Activated CD8-positive, alpha-beta memory T cell treated with anti-CD3 and anti-CD28 coated beads for 36 hours (primary cell): ENCODE results near the gene RPS13. TPM values are rescaled to one million over a fixed set of nuclear protein-coding genes. Genes with fewer than 3 reads are reported as not detected.
"Not testable (repeated sequence)": the region's sequence is repeated elsewhere in the genome, so short reads cannot be mapped to it uniquely, and the experiment has no call there.

ENCODE experiments used
- CTCF ChIA-PET: fragments of 350-600 bp; sonication (Branson Sonifier 250); formaldehyde crosslinking; loops from one replicate; lab custom pipeline; 2021; ENCODE audit warnings: antibody characterized with exemption; lab: Charles Lee
- POLR2A ChIA-PET: fragments of 350-600 bp; sonication (Branson Sonifier 250); formaldehyde crosslinking; loops from one replicate; lab custom pipeline; 2021; ENCODE audit warnings: antibody characterized with exemption; lab: Charles Lee
- total RNA-seq, 2 experiments: library from RNA; stranded (reverse); gene quantifications; one replicate each; pipeline ENCODE4 v1.2.3, GENCODE V29; 2021

RPS13 gene
- 1,000 to 10,000 TPM; 1,541 to 1,587 TPM for total RNA-seq

DNA sequence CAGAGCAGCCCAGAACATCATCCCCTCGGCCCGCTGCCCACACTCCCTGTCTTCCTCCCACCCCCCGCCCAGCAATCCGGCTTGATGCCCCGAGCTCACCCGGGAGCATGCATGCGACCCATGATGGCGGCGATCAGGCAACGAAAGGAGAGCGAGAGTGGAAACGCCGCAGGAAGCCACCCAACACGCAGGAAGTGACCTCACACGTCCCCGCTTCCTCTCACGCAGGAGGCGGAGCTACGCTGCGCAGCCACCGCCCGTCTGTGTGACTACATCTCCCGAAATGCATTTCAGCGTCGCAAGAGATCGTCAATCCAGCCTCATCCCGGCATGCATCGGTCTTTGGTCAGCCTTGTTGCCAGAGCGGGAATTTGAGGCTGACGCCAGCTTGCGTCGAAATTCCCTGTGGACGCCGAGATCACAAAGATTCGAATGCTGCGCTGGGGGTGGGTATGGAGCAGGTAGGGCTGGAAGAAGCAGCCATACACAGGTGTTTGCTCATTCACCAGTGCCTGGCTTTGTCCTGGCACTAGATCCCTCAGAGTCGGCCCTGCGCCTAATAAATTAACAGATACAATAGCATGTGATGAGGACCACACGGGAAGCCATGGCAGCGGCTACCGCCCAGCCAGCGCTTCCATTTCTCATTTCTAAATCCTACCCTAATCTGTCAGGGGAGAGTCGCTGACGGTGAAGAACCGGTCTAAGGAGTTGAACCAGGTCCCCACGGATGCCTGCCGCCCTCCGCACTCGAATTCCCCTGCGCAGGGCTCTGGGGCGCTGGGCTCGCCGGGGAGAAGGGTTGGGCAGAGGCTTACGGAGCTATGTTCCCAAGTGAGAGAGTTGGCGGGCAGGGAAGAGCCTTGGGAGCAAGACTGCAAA lies at the start of gene RPS13:
TSS of gene RPS13 (minus strand) at position 148 of the 882 bp plus-strand sequence. CDS start at position 122, 26 bp downstream.
- ChIA-PET POLR2A (interaction anchor here (0.5 to 1.7 kb wide), 10 partner anchors 10 to 1295 kb away, joined by 3 to 16 read pairs (median 4); partner anchors contain the start of genes GTF2H1, HPS5, NUCB2 and PIK3C2A), CTCF (no interaction called here)

DNA sequence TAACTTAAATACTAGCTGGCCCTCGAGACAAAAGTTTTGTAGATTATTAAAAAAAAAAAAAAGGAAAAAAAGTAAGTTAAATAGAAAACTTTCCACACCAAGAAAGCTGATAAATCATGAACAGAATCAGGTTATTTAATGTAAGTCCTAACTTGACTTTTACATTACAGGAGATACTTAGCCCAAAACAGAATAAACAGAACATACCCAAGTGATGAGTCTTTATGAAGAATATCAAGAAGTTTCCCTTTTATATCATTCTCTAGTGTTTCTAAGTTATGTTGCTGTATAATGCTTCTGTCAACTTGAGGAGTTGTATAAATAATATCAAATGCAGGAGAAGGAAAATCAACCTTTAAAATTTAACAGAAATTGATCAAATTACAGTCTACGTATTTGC lies 44.5 kb upstream of the RPS13 start:
- CTCF ChIA-PET, result no interaction called here
- POLR2A ChIA-PET, result no interaction called here

DNA sequence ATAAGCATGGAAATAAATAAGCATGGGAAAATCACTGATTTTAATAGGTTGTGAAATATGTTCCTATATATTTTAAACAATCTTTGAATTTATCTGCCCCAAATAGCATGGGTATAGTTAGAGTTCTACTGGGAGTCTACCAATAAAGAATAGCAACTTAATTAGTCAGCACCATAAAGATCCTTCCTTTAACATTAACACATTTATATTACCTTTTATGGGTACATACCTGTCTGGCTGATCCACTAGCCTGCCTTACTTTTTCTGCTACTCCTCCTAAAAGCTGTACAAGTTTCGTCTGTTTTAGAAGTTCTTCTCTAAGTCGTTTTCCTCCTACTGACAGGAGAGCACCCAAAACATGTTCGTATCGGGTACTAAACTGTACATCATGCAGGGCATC lies 39.8 kb upstream of the RPS13 start:
- ChIA-PET CTCF (no interaction called here), POLR2A (no interaction called here)

DNA sequence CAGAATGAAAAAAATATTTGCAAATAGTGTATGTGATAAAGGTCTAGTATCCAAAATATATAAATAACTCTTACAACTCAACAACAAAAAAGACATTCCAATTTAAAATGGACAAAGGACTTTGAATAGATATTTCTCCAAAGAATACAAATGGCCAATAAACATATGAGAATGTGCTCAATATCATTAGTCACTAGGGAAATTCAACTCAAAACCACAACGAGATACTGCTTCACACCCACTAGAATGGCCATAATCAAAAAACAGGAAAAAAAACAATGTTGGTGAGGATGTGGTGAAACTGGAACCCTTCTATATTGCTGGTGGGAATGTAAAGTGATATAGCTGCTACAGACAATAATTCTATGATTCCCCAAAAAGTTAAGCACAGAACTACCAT lies 38.6 kb upstream of the RPS13 start:
- POLR2A ChIA-PET, result no interaction called here
- CTCF ChIA-PET, result interaction anchor here (1.0 kb wide), 1 partner anchor 10 kb away, joined by 3 read pairs; no protein-coding TSS in a partner anchor

DNA sequence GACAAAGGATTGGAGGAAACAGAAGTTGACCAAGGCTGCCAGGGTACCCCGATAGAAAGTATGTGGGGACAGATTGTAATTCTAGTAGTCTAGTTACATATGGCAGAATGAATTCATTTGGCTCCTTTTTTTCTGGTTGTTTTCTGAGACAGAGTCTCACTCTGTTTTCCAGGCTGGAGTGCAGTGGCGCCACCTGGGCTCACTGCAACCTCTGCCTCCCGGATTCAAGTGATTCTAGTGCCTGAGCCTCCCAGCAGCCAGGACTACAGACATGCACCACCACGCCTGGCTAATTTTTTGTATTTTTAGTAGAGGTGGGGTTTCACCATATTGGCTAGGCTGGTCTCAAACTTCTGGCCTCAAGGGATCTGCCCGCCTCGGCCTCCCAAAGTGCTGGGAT lies 30.3 kb upstream of the RPS13 start:
- CTCF ChIA-PET, POLR2A ChIA-PET: not testable (repeated sequence)

DNA sequence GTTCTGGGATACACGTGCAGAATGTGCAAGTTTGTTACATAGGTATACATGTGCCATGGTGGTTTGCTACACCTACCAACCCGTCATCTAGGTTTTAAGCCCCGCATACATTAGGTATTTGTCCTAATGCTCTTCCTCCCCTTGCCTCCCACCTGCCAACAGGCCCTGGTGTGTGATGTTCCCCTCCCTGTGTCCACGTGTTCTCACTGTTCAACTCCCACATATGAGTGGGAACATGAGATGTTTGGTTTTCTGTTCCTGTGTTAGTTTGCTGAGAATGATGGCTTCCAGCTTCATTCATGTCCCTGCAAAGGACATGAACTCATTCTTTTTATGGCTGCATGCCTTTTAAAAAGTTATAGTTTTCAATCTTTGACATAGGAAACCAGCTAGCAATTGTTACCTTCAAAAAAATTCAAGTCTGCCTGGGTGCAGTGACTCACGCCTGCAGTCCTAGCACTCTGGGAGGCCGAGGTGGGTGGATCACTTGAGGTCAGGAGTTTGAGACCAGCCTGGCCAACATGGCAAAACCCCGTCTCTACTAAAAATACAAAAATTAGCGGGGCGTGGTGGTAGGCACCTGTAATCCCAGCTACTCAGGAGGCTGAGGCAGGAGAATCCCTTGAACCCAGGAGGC lies 28.1 kb upstream of the RPS13 start:
- POLR2A ChIA-PET, CTCF ChIA-PET: not testable (repeated sequence)

DNA sequence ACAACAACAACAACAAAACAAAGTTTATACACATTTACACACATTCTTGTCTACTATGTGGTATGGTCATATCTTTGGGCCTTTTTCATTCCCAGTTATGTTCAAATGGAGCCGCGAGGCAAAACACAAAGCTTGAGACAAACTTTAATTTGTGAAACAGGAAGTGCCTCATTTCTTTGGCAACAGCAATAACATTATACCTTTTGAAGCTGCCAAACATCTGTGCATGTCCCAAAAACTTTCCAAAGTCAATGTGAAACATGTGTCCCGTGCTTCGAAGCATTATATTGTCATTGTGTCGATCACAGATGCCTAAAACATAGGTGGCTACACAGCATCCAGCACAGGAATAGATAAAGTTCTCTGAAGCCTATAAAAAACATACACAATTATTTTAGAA lies 25.0 kb upstream of the RPS13 start:
- ChIA-PET POLR2A (no interaction called here), CTCF (interaction anchor here (0.6 kb wide), 1 partner anchor 931 kb away, joined by 3 read pairs; no protein-coding TSS in a partner anchor)

DNA sequence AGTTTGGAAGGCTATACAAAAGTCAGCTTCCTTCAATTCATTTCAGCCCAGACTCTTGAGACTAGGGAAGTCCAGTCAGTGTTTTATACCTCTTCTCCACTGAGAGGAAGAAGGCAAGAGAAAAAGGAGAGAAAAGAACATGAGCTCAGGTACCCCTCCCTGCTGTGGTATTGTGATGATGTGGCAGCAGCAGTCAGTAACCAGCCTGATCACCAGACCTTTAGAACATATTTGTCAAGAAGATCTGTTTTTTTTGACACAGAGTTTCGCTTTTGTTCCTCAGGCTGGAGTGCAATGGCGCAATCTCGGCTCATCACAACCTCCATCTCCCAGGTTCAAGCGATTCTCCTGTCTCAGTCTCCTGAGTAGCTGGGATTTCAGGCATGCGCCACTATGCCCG lies 21.2 kb upstream of the RPS13 start:
- POLR2A ChIA-PET, result no interaction called here
- CTCF ChIA-PET, result no interaction called here

DNA sequence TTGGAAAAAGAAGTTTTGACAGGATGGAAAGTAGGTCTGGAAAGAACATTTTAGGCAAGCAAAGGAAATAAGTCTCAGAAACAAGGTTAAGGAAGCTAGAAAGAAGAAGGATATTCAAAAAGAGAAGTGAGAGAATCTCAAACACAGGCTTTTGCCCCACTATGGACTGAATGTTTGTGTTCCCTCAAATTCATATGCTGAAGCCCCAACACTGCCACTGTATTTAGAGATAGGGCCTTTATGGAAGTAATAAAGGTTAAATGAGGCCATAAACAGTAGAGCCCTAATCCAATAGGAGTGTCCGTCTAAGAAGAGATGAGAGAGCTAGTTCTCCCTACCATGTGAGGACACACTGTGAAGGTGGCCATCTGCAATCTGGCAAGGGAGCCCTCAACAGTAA lies 20.6 kb upstream of the RPS13 start:
- ChIA-PET CTCF (no interaction called here), POLR2A (no interaction called here)

DNA sequence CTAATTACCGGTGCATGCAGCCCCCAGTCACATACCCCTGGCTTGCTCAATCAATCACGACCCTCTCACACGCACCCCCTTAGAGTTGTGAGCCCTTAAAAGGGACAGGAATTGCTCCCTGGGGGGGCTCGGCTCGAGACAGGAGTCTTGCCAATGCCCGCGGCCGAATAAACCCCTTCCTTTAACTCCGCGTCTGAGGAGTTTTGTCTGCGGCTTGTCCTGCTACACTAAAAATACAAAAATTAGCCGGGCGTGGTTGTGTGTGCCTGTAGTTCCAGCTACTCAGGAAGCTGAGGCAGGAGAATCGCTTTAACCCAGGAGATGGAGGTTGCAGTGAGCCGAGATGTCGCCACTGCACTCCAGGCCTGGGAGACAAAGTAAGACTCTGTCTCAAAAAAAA lies 8.5 kb upstream of the RPS13 start:
- CTCF ChIA-PET, POLR2A ChIA-PET: not testable (repeated sequence)

DNA sequence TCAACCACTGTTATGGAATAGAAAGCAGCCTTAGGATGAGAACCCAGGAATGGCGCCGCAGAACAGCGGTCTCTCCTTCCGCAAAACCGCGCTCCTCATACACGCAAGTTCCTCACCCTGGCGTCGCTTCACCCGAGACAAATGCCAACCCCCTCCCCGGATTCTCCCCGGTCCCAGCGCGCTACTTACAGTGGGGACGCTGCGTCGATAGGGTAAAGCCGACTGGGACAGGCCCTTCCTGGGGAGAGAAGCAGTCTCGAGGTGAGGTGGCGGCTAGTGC lies 287 bp downstream of the RPS13 start:
- ChIA-PET CTCF (no interaction called here), POLR2A (interaction anchor here (0.6 to 1.7 kb wide), 5 partner anchors 130 to 1028 kb away, joined by 3 to 16 read pairs (median 9); partner anchors contain the start of genes NUCB2, PIK3C2A and SAAL1)

DNA sequence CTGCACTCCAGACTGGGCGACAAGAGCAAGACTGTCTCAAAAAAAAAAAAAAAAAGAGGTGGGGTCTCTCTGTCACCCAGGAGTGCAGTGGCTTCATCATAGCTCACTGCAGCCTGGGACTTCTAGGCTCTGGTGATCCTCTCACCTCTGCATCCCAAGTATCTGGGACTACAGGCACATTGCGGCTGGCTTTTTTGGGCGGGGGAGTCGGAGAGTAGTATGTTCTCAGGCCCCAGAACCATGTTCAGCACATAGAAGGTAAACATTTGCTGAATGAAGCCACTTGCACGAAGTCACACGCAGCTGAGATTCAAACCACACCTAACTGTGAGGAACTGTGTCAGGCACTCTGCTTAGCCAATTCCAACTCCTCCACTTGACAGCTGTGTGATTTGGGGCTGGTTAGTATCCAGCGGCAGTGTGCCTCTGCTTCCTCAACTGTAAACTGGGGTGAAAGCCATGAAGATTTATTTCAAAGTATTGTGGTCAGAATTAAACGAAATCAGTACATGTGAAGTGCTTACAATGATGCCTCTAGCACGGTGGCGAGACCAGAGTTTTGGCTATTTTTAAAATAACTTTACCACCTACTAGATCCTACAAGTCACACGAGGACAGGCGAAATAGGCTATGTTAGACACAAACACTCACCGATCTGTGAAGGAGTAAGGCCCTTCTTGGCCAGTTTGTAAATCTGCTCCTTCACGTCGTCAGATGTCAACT lies 789 bp downstream of the RPS13 start:
- POLR2A ChIA-PET, result interaction anchor here (0.6 to 0.9 kb wide), 2 partner anchors 165 to 200 kb away, joined by 3 to 5 read pairs; partner anchors contain the start of gene NUCB2

DNA sequence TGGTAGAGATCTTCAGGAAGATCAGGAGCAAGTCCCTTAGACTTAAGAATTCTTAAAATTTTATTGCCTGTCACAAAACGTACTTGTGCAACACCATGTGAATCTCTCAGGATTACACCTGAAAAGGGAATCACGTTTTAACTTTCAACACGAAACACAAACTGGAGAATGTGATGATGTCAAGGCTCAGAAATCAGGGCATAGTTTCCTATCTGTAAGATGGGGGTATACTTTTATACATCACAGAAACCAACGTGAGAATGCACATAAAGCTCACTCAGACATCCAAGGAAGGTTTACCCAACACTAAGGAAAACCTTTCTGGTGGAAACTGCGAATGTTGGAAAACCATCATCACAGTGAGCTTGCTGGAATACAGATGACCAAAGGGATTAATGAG lies 2.0 kb downstream of the RPS13 start:
- CTCF ChIA-PET, result interaction anchor here (1.0 to 1.4 kb wide), 2 partner anchors 12 to 314 kb away, joined by 3 to 4 read pairs; no protein-coding TSS in a partner anchor
- POLR2A ChIA-PET, result no interaction called here

More for the DNA sequence above, 789 bp downstream of the RPS13 start:
- CTCF ChIA-PET, result interaction anchor here (1.0 to 1.4 kb wide), 2 partner anchors 13 to 313 kb away, joined by 3 to 4 read pairs; no protein-coding TSS in a partner anchor

DNA sequence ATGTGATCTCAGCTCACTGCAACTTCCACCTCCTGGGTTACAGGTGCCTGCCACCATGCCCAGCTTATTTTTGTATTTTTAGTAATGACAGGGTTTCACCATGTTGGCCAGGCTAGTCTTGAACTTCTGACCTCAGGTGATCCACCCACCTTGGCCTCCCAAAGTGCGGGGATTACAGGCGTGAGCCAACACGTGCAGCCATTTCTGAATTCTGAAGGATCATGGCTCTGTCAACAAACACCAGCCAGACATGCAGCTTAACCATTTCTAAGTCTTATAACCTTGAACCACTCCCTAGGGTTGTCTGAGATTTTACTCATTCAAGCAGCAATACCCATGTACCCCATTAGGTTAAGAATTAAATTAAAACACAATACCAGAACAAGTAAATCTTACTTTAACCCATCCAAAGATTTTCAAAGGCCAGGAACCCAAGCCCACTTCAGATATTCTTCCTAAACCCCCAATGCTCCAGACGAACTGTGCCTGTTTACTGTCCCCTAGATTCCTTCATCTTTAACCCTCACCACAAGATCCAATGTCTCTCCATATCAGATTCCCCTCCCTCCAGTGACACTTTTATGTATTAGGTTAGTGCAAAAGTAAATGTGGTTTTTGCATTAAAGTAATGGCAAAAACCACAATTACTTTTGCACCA lies 4.0 kb downstream of the RPS13 start:
- ChIA-PET CTCF (interaction anchor here (0.7 kb wide), 3 partner anchors 33 to 139 kb away, joined by 3 read pairs; no protein-coding TSS in a partner anchor), POLR2A (no interaction called here)

DNA sequence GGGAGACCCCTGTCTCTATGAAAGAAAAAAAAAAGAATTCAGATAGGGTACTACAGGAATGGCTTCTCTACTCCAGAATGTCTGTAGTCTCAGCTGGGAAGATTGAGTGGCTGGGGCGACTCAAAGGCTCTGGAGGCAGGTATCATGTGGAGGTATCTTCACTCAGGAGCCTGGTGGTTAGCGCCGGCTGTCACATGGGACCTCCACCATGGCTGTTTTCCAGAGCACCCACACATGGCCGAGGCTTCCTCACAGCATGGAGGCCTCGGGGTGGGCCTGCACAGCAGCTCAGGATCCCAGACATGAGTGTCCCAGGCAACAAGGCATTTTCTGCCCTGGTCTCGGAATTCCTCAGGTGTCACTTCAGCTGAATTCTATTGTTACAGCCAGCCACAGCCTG lies 10.1 kb downstream of the RPS13 start:
- POLR2A ChIA-PET, result interaction anchor here (0.7 kb wide), 1 partner anchor 132 kb away, joined by 3 read pairs; no protein-coding TSS in a partner anchor
- CTCF ChIA-PET, result interaction anchor here (0.7 to 1.0 kb wide), 2 partner anchors 121 to 142 kb away, joined by 3 to 4 read pairs; no protein-coding TSS in a partner anchor

DNA sequence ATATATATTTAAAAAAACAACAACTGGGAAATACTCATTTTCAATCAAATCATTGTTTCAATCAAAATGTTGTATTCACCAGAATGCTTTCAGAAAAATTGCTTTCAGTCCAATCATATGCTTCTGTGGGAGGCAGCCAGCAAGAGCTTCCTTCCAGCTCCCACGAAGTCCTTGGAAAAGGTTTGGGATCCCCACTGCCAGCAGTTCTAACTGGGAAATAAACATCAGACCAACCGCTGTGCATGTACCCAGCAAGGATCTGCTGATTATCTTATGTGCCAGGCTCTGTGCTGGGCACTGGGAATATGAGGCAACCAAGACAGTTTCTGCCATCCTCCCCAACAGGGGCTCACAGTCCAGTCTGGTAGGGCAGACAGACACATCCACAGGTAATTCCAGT lies 10.8 kb downstream of the RPS13 start:
- POLR2A ChIA-PET, result no interaction called here
- CTCF ChIA-PET, result no interaction called here

DNA sequence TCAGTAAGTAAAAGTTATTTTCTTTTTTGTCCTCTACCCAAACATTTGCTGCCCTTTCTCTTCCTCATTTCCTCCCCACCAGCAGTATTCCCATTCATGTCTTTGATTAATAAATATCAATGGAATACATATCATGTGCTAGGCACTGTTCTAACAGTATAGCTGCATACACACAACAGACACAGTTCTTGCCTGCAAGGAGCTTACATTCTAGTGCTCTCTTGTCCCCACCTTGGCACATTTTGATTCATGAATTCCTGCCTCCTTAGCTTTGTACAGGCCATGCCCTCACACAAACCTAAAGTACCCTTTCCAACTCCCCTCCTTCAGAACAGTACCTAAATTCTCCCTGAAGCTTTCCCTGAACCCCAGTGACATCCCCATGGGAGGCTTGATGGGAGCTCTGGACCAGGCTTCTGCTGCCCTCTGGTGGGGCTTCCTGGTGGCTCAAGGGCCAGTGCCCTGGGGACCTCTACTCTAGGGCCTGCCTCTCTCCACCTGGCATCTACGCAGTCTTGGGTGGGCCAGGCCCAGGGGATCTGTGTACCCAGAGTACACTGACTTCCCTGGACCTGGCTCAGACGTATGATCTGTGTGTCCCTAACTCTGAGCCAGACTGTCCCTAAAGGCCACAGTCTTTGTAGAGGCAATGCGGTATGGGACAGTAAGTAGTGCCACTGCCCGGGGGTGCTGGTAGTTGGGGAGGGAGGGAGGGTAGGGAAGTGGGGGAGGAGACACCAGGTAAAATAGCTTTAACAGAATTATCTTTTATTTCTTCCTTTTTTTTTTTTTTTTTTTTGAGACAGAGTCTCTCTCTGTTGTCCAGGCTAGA lies 14.1 kb downstream of the RPS13 start:
- ChIA-PET POLR2A (no interaction called here), CTCF (interaction anchor here (0.7 to 2.8 kb wide), 16 partner anchors 13 to 277 kb away, joined by 3 to 14 read pairs (median 3); no protein-coding TSS in a partner anchor)

DNA sequence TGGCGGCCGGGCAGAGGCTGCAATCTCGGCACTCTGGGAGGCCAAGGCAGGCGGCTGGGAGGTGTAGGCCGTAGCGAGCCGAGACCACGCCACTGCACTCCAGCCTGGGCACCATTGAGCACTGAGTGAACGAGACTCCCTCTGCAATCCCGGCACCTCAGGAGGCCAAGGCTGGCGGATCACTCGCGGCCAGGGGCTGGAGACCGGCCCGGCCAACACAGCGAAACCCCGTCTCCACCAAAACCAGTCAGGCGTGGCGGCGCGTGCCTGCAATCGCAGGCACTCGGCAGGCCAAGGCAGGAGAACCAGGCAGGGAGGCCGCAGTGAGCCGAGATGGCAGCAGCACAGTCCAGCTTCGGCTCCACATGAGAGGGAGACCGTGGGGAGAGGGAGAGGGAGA lies 26.3 kb downstream of the RPS13 start:
- POLR2A ChIA-PET, CTCF ChIA-PET: not testable (repeated sequence)
